CD4-positive, alpha-beta T cell treated with Interferon gamma for 1 hour (primary cell): Measurements from ENCODE around the gene CHST12.

Source experiments
- DNase-seq: peaks from one replicate; pipeline ENCODE4 v3.0.0-alpha.2; 2020

CHST12 gene

DNA sequence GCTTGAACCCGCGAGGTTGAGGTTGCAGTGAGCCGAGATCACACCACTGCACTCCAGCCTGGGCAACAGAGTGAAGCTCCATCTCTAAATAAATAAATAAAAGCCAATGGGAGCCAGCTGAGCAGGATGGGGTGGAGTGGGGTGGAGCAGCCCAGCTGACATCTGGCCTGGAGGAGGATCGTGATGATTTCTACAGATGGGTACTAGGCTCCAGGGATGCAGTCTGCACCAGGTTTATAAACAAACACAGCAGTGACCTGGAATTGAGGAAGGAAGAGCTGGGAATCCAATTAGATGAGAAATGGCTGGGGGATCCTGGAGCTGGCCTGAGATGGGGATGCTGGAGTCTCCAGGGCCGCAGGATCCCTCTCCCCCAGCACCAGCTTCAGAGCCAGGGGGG lies 80.1 kb downstream of the CHST12 start:
- no peak for DNase-seq

DNA sequence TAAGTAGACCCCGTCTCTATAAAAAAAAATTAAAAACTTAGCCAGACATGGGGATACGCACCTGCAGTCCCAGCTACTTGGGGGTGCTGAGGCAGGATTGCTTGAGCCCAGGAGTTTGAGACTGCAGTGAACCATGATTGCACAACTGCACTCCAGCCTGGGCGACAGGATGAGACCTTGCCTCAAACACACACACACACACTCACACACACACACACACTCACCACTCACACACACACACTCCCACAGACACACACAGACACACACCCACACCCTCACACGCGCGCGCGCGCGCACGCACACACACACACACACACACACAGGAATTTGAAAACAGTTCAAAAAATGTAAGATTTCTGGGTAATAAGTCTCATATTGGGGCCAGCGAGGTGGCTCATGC lies 81.5 kb downstream of the CHST12 start:
- no peak for DNase-seq

DNA sequence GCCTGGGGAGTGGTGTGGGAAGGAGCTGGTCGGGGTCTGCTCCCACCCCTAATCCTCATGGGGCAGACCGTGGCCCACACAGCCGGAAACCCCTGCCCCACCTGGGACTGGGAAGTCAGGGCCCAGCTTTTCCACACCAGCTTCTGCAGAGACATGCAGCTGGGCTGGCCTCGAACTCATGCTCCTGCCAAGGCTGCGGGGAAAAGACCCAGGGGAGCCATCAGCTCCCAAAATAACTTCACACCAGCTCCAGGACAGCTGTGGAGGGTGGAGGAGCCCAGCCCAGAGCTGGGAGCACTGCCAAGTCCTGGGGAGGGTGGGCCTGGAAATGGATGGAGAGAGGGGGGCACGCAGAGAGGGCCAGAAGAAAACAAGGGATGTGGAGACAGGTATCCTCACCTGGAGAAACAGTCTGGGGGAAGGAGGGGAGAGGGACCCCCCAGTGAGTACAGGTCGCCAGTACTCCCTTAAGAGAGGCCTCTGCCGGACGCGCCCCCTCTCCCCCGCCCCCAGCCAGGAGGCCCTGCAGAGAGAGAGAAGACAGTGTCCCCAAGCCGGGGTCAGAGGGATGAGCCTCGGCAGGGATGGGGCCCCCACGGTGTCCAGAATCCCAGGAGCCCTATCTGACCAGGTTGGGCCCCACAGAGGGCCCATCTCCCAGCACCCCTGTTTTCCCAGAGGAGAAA lies 84.3 kb downstream of the CHST12 start:
- DNase-seq, result no peak

- DNase-seq, result no peak
These were observed 84.8 kb downstream of the CHST12 start for GRCh38 chr7:2488272-2488645.

GRCh38 chr7:2488681-2489080 lies 85.3 kb downstream of the CHST12 start:
- DNase-seq, result no peak

- no peak for DNase-seq
These were observed 86.8 kb downstream of the CHST12 start for GRCh38 chr7:2490181-2490651.

GRCh38 chr7:2492038-2492437 lies 88.6 kb downstream of the CHST12 start:
- DNase-seq, result no peak

DNA sequence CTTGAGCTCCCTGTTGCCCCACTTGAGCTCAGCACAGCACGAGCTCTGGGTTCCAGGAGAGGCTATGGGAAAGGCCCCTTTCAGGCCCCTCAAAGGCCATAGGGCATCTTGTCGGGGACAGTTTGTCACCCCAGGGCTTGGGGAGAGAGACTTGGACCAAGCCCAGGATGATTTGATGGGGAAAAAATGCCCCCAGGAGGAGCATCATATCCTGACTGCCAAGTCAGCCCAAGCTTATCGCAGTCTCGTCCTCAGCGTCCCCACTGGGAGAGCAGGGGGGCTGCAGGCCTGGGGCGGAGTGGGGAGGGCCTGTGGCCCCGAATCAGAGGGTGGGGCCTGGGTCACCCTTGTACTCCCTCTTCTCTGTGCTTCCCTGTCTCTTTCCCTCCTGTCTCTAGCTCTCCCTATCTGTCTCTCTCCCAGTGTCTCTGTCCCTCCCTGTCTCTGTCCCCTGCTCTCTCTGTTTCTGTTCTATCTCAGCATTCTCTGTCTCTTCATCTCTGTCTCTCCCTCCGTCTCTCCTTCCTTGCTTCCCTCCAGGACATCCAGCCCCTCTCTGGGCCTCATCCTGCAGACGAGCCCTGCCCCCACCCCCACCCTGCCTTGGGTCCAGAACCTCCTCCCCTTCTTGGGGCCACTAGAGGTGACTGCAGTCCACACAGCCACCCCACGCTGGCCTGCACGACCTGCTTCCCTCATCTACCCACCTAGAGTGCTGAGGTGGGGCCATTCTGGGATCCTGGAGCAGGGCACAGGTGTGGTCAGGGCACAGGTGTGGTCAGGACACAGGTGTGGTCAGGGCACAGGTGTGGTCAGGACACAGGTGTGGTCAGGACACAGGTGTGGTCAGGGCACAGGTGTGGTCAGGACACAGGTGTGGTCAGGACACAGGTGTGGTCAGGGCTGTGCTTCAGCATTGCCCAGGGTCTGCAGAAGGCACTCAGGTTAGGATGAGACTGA lies 90.1 kb downstream of the CHST12 start:
- no peak for DNase-seq

- DNase-seq, result no peak
These were observed 91.0 kb downstream of the CHST12 start for GRCh38 chr7:2494191-2495130.

DNA sequence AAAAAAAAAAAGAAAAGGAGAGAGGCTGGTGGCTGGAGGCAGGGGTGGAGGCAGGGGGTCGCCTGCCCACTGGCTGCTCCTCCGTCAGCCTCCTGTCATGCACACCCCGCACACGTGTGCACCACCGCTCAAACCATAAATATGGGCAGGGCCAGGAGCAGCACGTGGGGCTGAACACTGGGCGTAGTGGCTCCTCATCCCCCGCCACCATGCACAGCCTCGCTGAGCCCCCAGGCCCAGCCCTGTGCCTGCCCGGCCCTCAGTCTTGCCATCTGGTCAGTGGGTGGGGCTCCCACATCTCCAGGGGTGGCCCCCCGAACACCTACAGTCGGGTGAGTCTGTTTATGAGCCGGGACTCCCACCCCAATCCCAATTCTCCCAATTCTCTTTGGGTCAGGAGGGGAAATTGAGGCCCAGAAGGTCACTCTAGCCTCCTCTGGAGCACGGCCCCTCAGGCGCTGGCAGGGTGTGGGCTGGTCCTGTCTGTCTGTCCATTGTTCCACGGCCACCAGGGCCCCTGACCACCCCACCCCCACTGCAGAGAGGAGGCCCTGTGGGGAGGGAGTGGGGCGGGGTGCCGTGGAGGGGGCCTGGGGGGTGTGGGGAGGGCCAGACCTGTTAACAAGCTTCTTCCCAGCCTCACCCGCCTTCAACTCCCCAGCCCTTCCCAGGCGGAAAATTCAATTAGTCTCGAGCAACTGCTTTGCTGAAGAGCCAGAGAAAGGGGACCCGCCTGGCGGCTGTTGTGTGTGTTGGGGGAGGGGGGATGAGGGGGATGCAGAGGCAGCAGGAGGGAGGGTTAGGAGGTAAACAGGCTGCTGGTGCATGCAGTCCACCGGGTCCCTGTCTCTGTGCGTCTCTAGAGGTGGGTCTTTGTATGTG lies 92.2 kb downstream of the CHST12 start:
- no peak for DNase-seq

- no peak for DNase-seq
These were observed 93.0 kb downstream of the CHST12 start for GRCh38 chr7:2496375-2496774.

DNA sequence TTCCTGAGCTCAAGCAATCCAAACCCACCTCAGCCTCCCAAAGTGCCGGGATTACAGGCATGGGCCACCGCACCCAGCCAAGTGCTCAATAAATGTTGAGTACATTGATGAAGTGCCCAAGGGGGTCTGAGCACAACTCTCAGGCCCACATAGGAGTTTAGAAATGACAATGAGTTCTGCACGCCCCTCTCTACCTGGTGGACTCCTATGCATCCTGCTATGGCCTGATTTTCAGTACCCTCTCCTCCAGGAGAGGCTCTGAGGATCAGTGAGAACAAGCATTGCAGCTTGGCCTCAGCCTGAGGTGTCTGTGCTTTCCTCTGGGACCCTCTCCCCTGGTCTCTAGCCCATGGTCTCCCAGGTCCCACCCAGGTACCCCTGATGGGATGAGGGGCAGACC lies 93.7 kb downstream of the CHST12 start:
- DNase-seq, result no peak

DNA sequence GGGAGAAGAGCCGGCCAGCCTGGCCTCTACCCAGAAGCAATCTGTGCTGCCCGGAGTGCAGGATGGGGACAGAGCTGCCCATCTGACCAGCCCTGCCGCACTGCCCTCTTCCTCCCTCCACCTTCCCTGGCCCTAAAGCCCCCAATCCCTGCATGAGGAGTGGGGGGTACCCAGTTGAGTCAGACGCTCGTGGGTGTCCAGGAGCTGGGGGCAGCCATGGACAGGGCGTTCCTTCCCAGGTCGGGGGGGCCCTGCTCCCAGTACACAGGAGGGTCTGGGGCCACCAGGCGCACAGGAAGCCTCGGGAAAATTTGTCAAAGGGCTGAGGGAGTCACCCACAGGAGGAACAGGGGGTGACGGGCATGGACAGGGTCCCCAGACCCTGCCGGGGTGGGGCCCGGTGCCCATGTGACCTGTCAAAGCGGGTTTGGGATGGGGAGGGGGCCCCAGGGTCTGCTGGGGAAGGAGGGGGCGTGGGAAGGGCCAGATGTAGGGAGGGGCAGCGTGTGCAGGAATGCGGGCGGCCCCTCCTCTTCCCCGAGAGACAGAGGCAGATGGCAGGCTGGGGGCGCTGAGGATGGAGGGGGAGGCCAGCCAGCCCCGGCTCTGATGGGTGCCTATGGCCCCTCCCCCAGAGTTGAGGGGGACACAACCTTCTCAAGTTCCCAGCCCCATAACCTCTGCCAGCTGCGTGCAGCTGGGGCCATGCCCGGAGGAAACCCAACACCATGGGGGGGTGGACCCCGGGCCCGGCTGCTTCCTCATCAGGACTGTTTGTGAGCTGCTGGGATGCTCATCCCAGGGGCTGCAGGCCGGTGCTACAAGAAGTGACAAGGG lies 94.3 kb downstream of the CHST12 start:
- DNase-seq, result no peak
